GM12878 (cell line): ENCODE results near the gene SMIM13. TPM values are rescaled to one million over a fixed set of nuclear protein-coding genes. Genes with fewer than 3 reads are reported as not detected.

Experiments
- ATAC-seq: fragments of 200-7000 bp; cut with Tn5 transposase; 3 replicates; pipeline ENCODE4 v1.9.1; 2020; ENCODE audit warnings: mild to moderate bottlenecking, moderate library complexity
- BruUV-seq: library from RNA; stranded (reverse); fragments of 400-500 nt; replicated peaks from 2 replicates; lab custom pipeline; 2021; lab: Mats Ljungman, UMichigan
- CTCF ChIA-PET: fragments of 300-600 bp; sonication (Branson Sonifier 250); formaldehyde crosslinking; extraction: SDS; loops from one replicate; lab custom pipeline; 2021; ENCODE audit warnings: inconsistent platforms; lab: Yijun Ruan, JAX
- POLR2A ChIA-PET: fragments of 350-600 bp; formaldehyde crosslinking; extraction: SDS; loops from one replicate; lab custom pipeline; 2021; ENCODE audit warnings: inconsistent platforms; lab: Charles Lee
- RAD21 ChIA-PET: fragments of 300-600 bp; sonication (Branson Sonifier 250); formaldehyde crosslinking; loops from one replicate; lab custom pipeline; 2023; ENCODE audit warnings: antibody characterized with exemption; ENCODE audit not compliant: unreplicated experiment; lab: Charles Lee
- SMC1A ChIA-PET: fragments of 300-600 bp; sonication (Branson Sonifier 250); formaldehyde crosslinking; loops from one replicate; lab custom pipeline; 2023; ENCODE audit not compliant: unreplicated experiment, uncharacterized antibody; lab: Charles Lee
- DNase-seq: peaks from one replicate; pipeline ENCODE4 v3.0.0-alpha.2; 2011; ENCODE audit warnings: low read depth, low spot score
- FAIRE-seq: peaks from 3 replicates; lab custom pipeline; 2011; peaks lifted over from hg19 to GRCh38; lab: Jason Lieb, UNC
- H2AFZ ChIP-seq: 2 replicates; pipeline ENCODE4 v1.6.0; 2011; ENCODE audit warnings: low read depth, low read length, control low read depth; ENCODE audit not compliant: control insufficient read depth
- H3K27ac ChIP-seq: 2 replicates; pipeline ENCODE4 v1.5.1; 2011; ENCODE audit warnings: control low read depth; ENCODE audit not compliant: control insufficient read depth, insufficient read depth
- H3K27me3 ChIP-seq, 2 experiments: replicated peaks in 1 of 2; 2 replicates each; pipeline versions ENCODE4 v1.6.0 to v1.6.1; 2011; ENCODE audit warnings: low read length in 1 of 2; ENCODE audit not compliant: control insufficient read depth in 2 of 2, insufficient read depth in 2 of 2
- H3K36me3 ChIP-seq, 2 experiments: 2 replicates each; pipeline ENCODE4 v1.5.1; 2011; ENCODE audit warnings: low read length in 1 of 2; ENCODE audit not compliant: control insufficient read depth in 2 of 2, insufficient read depth in 2 of 2
- H3K4me1 ChIP-seq: 2 replicates; pipeline ENCODE4 v1.6.1; 2011; ENCODE audit warnings: mild to moderate bottlenecking, low read length, moderate library complexity, mixed read lengths; ENCODE audit not compliant: control insufficient read depth, insufficient read depth
- H3K4me2 ChIP-seq: 2 replicates; pipeline ENCODE4 v1.6.0; 2011; ENCODE audit warnings: control low read depth; ENCODE audit not compliant: control insufficient read depth, insufficient read depth
- H3K4me3 ChIP-seq: fragments of 200-600 bp; sonication (generic); 2 replicates; pipeline ENCODE4 v1.5.1; 2016
- H3K79me2 ChIP-seq: 2 replicates; pipeline ENCODE4 v1.6.0; 2011; ENCODE audit warnings: low read length; ENCODE audit not compliant: control insufficient read depth, insufficient read depth
- H3K9ac ChIP-seq: 2 replicates; pipeline ENCODE4 v1.8.0; 2011; ENCODE audit warnings: low read length, control low read depth, mixed read lengths; ENCODE audit not compliant: control insufficient read depth, insufficient read depth
- H3K9me3 ChIP-seq: replicated peaks from 3 replicates; pipeline ENCODE4 v1.5.1; 2011; ENCODE audit warnings: mild to moderate bottlenecking, low read length; ENCODE audit not compliant: control insufficient read depth, insufficient read depth
- H4K20me1 ChIP-seq: 2 replicates; pipeline ENCODE4 v1.6.0; 2011; ENCODE audit not compliant: control insufficient read depth, insufficient read depth
- ATF2 ChIP-seq: IDR thresholded peaks from 2 replicates; pipeline ENCODE4 v1.6.1; 2012; ENCODE audit warnings: low read length, inconsistent platforms
- CBFB ChIP-seq: IDR thresholded peaks from 2 replicates; pipeline ENCODE4 v1.6.1; 2016; ENCODE audit warnings: antibody characterized with exemption, low read depth
- EED ChIP-seq: sonication (generic); IDR thresholded peaks from 2 replicates; pipeline ENCODE4 v1.6.1; 2016; ENCODE audit warnings: antibody characterized with exemption, low read depth
- ESRRA ChIP-seq: IDR thresholded peaks from 2 replicates; pipeline ENCODE4 v1.6.1; 2012; ENCODE audit warnings: mild to moderate bottlenecking, low read length, improper control_type of control experiment
- HCFC1 ChIP-seq: fragments of 150-350 bp; IDR thresholded peaks from 2 replicates; pipeline ENCODE4 v1.6.1; 2014; ENCODE audit warnings: low read length
- MYB ChIP-seq: fragments of 150-350 bp; IDR thresholded peaks from 2 replicates; pipeline ENCODE4 v1.6.1; 2014; ENCODE audit warnings: mild to moderate bottlenecking, low read depth, low read length, borderline replicate concordance
- NR2C2 ChIP-seq: IDR thresholded peaks from 2 replicates; pipeline ENCODE4 v1.6.1; 2011; ENCODE audit warnings: borderline replicate concordance, low read depth; ENCODE audit not compliant: control insufficient read depth, insufficient read length
- RB1 ChIP-seq: fragments of 450-650 bp; formaldehyde crosslinking; IDR thresholded peaks from 2 replicates; pipeline ENCODE4 v1.6.1; 2017; ENCODE audit warnings: mild to moderate bottlenecking, borderline replicate concordance
- SREBF2 ChIP-seq: IDR thresholded peaks from 2 replicates; pipeline ENCODE4 v1.6.1; 2012; ENCODE audit warnings: mild to moderate bottlenecking, low read length
- ZZZ3 ChIP-seq: IDR thresholded peaks from 2 replicates; pipeline ENCODE4 v1.6.1; 2011; ENCODE audit warnings: low read depth; ENCODE audit not compliant: control insufficient read depth, insufficient read length
- WGBS: methylation state at CpG from one replicate; pipeline ENCODE4 v1.1.6; 2016; ENCODE audit warnings: low lambda C conversion rate; ENCODE audit not compliant: insufficient replicate concordance, insufficient coverage; ENCODE audit errors: missing lambda C conversion rate; 5-methylcytosine and 5-hydroxymethylcytosine counted together
- in situ Hi-C: fragments of 300-500 bp; cut with MboI; formaldehyde crosslinking; loops from 9 replicates; pipeline ENCODE4 v1.14.3; 2018; ENCODE audit warnings: mixed read lengths
- intact Hi-C: fragments of 100-400 bp; cut with micrococcal nuclease; formaldehyde crosslinking; loops from one replicate; pipeline ENCODE4 v1.14.2; 2022; ENCODE audit not compliant: unreplicated experiment
- polyA plus RNA-seq, 11 experiments: library from polyadenylated mRNA; depleted of rRNA in 4 of 11; unstranded in 6 of 11; stranded (reverse) in 5 of 11; fragments of >200 nt; fragmentation: Nextera tagmentation in 4 of 11; fragmentation: Illumina TruSeq in 1 of 11; extraction: Ambion mirVana in 4 of 11; extraction: Trizol in 1 of 11; gene quantifications; 1 replicate in 1 of 11; 2 replicates in 10 of 11; pipeline versions ENCODE4 v1.2.1 to v1.2.3, GENCODE V29; 2011 to 2016; ENCODE audit warnings: inconsistent platforms in 2 of 11, missing spikeins in 2 of 11, low read depth in 1 of 11
- total RNA-seq, 4 experiments: library from RNA; depleted of rRNA in 3 of 4; stranded (reverse); fragments of >200 nt in 3 of 4; fragmentation: Illumina TruSeq in 1 of 4; extraction: Trizol in 1 of 4; gene quantifications; 2 replicates each; pipeline versions ENCODE4 v1.2.1 to v1.2.3, GENCODE V29; 2013 to 2021
- TF ChIP-seq, protein P1 (sequence below): IDR thresholded peaks from 2 replicates; pipeline ENCODE4 v1.6.1; 2011; ENCODE audit warnings: borderline replicate concordance, low read depth, mild to moderate bottlenecking, moderate library complexity, mixed read lengths, low read length; ENCODE audit not compliant: insufficient read depth; ENCODE audit errors: extremely low read length

The SMIM13 gene
- total and polyA plus RNA-seq, 10 of the 15 experiments (the other 5 are each of a cell fraction or from before 2014, with no cell fraction given), result 2.0 to 8.5 (median 4.7) TPM

- no peak for TF ChIP-seq ATF2
- no peak for TF ChIP-seq NR2C2
- TF ChIP-seq HCFC1, result no peak
- TF ChIP-seq SREBF2, result no peak
- no peak for TF ChIP-seq RB1
- TF ChIP-seq ZZZ3, result no peak
- no peak for TF ChIP-seq MYB
- TF ChIP-seq CBFB, result no peak
These were observed 30.9 kb upstream of the SMIM13 start (continued) for GRCh38 chr6:11062715-11063114.

- ATAC-seq, result no peak
- no peaks in the 10 kb centered on the region for H3K4me1 ChIP-seq
- no peak for DNase-seq
- 64% methylated on average over 3 of the region's 3 CpGs for WGBS
- SMC1A ChIA-PET, result interaction anchor here (1.0 to 4.9 kb wide), 3 partner anchors 38 to 113 kb away, joined by 3 to 36 read pairs (median 4); no protein-coding TSS in a partner anchor
- no TSS peak for BruUV-seq
- H3K27ac ChIP-seq, result no peak overlapping the region
- H2AFZ ChIP-seq, result no peak overlapping the region
- in situ Hi-C loops (loop anchor here (5.0 to 10.0 kb wide), 2 partner anchors 108 to 590 kb away; no protein-coding TSS in a partner anchor), intact Hi-C loops (loop anchor here (5.0 kb wide), 1 partner anchor 588 kb away; no protein-coding TSS in a partner anchor)
- RAD21 ChIA-PET, result interaction anchor here (0.7 to 5.6 kb wide), 5 partner anchors 12 to 1734 kb away, joined by 3 to 28 read pairs (median 3); no protein-coding TSS in a partner anchor
- H3K9me3 ChIP-seq, result no peaks in the 10 kb centered on the region
- no peak overlapping the region for H3K9ac ChIP-seq
- no peak overlapping the region for H3K4me2 ChIP-seq
- no peak overlapping the region for H3K4me3 ChIP-seq
- no peak for FAIRE-seq
- CTCF ChIA-PET, result interaction anchor here (0.9 to 3.4 kb wide), 6 partner anchors 15 to 586 kb away, joined by 3 to 18 read pairs (median 6); no protein-coding TSS in a partner anchor
- no peaks in the 10 kb centered on the region for H3K36me3 ChIP-seq
- H3K79me2 ChIP-seq, result no peaks in the 10 kb centered on the region
- POLR2A ChIA-PET, result interaction anchor here (0.7 kb wide), 2 partner anchors 65 to 368 kb away, joined by 3 read pairs; no protein-coding TSS in a partner anchor
- no peaks in the 10 kb centered on the region for H3K27me3 ChIP-seq
- no peaks in the 10 kb centered on the region for H4K20me1 ChIP-seq
- no peak for TF ChIP-seq EED
- TF ChIP-seq, protein P1, sequence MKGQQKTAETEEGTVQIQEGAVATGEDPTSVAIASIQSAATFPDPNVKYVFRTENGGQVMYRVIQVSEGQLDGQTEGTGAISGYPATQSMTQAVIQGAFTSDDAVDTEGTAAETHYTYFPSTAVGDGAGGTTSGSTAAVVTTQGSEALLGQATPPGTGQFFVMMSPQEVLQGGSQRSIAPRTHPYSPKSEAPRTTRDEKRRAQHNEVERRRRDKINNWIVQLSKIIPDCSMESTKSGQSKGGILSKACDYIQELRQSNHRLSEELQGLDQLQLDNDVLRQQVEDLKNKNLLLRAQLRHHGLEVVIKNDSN, result no peak
- no peak for TF ChIP-seq ESRRA
These were observed 28.8 kb upstream of the SMIM13 start for GRCh38 chr6:11064836-11065235.
